ENCODE data around the gene RAB11B. TPM values are rescaled to one million over a fixed set of nuclear protein-coding genes. Genes with fewer than 3 reads are reported as not detected.
"Not testable (repeated sequence)": the region's sequence is repeated elsewhere in the genome, so short reads cannot be mapped to it uniquely, and the experiment has no call there.

Gene RAB11B
- 76.5 TPM for total RNA-seq

DNA sequence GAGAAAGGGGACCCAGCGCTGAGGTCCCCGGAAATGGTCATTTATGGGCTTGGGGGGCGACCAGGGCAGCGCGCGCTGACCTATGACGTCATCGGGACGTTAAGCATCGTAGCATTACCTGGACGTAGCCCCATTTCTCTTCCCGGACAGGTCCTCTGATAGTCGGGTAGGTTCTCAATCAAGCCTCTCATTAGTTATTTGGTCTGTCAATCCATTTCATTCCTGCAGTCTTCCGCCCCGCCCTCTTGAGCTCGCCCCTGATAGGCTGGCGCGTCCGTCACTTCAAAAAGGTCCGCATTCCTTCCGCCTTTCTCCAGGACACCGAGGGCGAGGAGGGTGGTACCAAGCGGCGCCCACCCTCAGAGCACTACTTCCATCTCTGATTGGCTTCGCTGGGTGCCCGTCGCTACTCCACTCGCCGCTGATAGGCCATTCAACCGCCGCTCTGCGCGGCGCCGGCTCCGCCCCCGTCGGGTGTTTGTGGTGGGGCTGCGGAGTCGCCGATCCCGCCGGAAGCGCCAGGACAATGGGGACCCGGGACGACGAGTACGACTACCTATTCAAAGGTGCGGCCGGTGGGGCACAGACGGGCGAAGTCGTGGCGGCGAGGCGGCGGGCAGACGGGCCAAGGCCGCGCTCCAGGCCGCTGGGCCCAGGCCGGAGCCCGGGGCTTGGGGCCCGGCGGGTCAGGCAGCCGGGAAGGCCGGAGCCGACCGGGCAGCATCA is at the start of gene RAB11B:
Gene RAB11B (plus strand): TSS at position 470 of the 726 bp plus-strand sequence. CDS start 57 bp downstream, at position 527.
- peak; percentile 100 for DNase-seq

DNA sequence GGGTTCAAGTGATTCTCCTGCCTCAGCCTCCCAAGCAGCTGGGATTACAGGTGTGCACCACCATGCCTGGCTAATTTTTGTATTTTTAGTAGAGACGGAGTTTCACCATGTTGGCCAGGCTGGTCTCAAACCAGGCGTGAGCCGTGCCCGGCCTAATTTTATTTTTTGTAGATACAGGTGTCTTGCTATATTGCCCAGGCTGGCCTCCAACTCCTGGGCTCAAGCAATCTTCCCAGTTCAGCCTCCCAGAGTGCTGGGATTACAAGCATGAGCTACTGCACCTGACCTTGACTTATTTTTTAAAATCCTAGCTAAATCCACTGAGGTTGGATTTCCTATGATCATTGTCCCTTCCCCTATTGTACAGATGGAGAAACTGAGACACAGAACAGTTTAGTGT is 48.7 kb upstream of the RAB11B start:
- not testable (repeated sequence) for DNase-seq

- no peak for DNase-seq
Measured at GRCh38 chr19:8342316-8342683, 47.9 kb upstream of the RAB11B start.

DNA sequence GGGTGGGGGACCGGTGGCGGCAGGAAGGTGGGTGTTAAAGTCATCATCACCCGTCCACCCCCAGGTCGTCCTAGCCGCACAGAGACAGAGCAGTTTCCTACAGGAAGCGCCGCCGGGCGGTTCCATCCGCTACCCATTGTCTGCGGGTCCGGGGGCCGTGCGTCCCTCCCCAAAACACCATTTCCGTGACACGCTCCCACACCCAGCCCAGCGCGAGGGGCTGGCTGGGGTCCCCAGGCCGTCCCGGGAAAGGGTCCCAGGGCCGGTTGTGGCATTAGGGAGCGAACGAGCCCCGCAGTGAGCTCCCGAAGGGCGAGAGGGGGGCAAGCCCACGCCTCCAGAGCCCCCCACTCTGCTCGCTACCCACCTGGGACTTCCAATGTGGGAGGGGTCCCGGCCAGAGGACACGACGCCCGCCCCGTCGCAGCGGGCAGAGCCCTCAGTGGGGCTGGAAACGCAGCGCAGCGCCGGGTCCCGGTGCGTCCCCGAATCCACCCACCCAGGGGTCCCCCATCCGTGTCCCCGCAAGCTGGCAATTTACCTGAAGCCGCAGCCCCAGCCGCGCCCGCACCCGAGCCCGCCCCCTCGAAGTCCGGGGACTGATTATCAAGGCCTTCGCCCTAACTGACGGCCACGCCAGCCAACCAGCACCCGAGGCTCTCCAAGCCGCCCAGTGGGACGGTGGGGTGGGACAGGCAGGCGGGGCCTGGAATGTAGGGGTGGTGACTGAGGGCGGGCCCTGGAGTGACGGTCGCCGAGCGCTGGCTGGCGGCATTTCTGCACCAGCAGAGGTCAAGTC is 47.3 kb upstream of the RAB11B start, which contains the start of gene KANK3:
Gene KANK3 (minus strand): TSS at position 579 of the 799 bp plus-strand sequence. CDS start 5,434 bp downstream, outside the sequence.
- DNase-seq = peak; percentile 69

DNA sequence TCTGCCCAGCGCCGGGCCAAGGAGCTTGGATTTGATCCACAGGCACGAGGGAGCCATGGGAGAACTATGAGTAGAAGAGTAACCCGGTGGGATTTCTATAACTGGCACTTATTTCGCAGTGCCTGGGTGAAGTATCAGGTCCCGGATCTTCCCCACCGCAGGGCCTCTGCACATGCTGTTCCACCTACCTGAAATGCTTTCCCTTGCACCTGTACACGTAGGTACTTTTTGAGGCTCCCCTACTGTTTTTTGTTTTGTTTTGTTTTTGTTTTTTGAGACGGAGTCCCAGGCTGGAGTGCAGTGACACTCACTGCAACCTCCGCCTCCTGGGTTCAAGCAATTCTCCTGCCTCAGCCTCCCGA is 46.7 kb upstream of the RAB11B start:
- DNase-seq = no peak

- not testable (repeated sequence) for DNase-seq
Measured at GRCh38 chr19:8349629-8350372, 40.4 kb upstream of the RAB11B start.

DNA sequence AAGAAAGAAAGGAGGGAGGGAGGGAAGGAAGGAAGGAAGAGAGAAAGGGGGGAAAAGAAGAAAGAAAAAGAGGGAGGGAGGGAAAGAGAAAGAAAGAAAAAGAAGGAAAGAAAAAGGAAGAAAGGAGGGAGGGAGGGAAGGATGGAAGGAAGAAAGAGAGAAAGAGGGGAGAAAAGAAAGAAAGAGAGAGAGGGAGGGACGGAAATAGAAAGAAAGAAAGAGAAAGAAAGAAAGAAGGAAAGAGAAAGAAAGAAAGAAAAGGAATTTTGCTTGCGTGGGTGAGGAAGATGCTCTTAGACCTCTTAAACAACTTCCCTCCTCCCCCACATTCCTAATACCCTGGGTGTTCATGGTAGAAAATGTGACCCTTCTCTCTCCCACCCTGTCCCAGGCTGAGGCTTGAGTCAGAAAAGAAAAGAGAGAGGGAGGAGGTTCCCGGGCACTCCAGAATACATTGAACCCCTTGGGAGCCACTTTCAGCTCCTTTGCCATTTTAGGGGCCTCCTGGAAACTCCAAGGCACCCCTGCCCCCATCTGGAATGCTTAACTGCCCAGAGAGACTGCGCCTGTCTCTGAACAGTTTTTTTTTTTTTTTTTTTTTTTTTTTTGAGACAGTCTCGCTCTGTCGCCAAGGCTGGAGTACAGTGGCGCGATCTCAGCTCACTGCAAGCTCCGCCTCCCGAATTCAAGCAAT is 37.9 kb upstream of the RAB11B start:
- no peak for DNase-seq

DNA sequence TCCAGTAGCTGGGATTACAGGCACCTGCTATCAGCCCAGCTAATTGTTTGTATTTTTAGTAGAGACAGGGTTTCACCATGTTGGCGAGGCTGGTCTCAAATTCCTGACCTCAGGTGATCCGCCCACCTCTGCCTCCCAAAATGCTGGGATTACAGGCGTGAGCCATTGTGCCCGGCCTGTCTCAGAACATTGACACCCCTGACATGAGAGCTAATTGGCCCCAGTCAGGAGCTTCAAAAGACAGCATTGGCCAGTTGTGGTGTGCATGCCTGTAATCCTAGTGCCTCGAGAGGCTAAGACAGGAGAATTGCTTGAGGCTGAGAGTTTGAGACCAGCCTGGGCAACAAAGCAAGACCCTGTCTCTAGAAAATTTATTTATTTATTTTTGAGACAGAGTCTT is 37.3 kb upstream of the RAB11B start:
- not testable (repeated sequence) for DNase-seq

GRCh38 chr19:8355631-8356402 is 34.3 kb upstream of the RAB11B start:
- DNase-seq = no peak

- no peak for DNase-seq
Measured at GRCh38 chr19:8357007-8357521, 33.1 kb upstream of the RAB11B start.

- no peak for DNase-seq
Measured at GRCh38 chr19:8358948-8359347, 31.2 kb upstream of the RAB11B start.

GRCh38 chr19:8360196-8360595 is 30.0 kb upstream of the RAB11B start:
- DNase-seq = no peak

DNA sequence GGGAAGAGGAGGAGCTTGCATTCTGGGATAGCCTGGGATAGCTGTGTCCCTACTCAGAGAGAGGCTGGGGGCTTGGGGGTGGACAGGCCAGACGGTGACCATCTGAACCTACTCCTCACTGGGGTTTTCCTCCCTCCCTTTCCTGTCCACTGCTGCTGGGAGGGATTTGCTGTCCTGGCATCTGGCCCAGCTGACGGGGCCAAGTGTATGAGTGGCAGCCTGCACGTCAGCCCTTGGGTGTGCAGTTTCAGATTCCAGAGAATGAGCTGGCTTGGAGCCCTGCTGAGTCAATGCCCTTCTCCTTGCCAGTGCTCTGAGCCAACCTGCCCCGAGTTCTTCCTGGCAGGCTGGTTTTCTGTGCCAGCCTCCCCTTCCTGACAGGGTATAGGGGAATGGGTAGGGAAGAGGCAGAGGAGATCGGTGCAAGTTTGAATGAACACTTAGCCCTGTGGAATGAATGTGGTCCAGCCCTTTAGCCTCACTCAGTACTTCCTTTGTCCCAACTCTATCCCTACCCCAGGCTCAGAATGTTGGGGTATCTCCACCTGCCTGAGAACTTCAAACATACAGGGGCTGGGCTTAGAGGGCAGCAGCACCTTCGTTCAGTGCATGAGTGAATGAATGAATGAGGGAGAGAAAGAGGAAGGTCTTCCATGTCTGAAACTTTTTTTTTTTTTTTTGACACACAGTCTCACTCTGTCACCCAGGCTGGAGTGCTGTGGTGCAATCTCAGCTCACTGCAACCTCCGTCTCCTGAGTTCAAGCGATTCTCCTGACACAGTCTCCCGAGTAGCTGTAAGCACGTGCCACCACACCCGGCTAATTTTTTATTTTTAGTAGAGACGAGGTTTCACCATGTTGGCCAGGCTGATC is 28.0 kb upstream of the RAB11B start:
- DNase-seq = peak; percentile 62

DNA sequence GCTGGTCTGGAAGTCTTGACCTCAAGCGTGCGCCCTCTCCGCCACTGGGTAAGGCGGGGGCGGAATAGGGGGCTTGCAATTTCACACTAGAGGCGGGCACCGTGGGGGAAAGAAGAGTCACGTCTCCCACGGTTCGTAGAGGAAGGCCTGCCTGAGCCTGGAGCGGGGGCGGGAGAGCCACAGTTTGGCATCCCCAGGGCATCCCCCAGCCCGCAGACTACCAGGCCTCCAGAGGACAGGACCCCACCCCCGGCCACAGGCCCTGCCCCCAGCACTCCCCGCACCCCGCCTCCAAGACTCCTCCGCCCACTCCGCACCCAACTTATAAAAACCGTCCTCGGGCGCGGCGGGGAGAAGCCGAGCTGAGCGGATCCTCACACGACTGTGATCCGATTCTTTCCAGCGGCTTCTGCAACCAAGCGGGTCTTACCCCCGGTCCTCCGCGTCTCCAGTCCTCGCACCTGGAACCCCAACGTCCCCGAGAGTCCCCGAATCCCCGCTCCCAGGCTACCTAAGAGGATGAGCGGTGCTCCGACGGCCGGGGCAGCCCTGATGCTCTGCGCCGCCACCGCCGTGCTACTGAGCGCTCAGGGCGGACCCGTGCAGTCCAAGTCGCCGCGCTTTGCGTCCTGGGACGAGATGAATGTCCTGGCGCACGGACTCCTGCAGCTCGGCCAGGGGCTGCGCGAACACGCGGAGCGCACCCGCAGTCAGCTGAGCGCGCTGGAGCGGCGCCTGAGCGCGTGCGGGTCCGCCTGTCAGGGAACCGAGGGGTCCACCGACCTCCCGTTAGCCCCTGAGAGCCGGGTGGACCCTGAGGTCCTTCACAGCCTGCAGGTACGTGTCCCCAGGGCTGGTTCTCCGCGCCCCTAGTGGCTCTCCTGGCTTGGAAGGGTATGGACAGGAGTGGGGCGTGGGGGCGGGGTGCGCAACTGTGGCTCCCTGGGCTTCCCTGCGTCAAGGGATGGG is 26.1 kb upstream of the RAB11B start, which contains the start of gene ANGPTL4:
Gene ANGPTL4 (plus strand): TSS at position 353 of the 969 bp plus-strand sequence. CDS start 167 bp downstream, at position 520.
- DNase-seq = no peak

DNA sequence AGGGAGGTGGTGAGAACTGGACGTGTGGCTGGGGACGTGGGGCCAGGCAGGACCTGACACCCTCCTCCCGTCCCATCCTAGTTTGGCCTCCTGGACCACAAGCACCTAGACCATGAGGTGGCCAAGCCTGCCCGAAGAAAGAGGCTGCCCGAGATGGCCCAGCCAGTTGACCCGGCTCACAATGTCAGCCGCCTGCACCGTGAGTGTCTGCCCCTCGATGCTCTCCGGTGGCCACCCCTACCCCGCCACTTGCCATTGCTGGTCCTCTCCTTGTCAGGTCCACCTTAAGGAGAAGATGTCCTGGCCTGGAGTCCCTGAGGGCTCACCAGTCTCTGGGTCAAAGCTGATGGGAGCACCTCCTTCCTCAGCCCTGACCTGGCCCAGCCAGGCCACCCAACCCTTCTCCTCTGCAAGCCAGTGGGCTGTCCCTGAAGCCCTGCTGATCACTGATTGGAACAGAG is 24.0 kb upstream of the RAB11B start:
- no peak for DNase-seq

GRCh38 chr19:8366961-8367326 is 23.2 kb upstream of the RAB11B start:
- no peak for DNase-seq

- peak; percentile 92 for DNase-seq
Measured at GRCh38 chr19:8367327-8368001, 22.7 kb upstream of the RAB11B start.

Data from skin of body (tissue), 2 donors.